Activated CD4-positive, alpha-beta memory T cell treated with anti-CD3 and anti-CD28 coated beads for 36 hours (primary cell): Measurements from ENCODE around the gene COP1. TPM values are rescaled to one million over a fixed set of nuclear protein-coding genes. Genes with fewer than 3 reads are reported as not detected.

Experiments
- CTCF ChIA-PET: fragments of 350-600 bp; sonication (Branson Sonifier 250); formaldehyde crosslinking; loops from one replicate; lab custom pipeline; 2021; ENCODE audit warnings: antibody characterized with exemption, inconsistent platforms; lab: Charles Lee
- POLR2A ChIA-PET: fragments of 350-600 bp; sonication (Branson Sonifier 250); formaldehyde crosslinking; loops from one replicate; lab custom pipeline; 2021; ENCODE audit warnings: antibody characterized with exemption; lab: Charles Lee
- DNase-seq: peaks from one replicate; pipeline ENCODE4 v3.0.0-alpha.2; 2020
- H3K27ac Mint-ChIP-seq: one replicate; pipeline ENCODE4 v1.8.0; 2021; ENCODE audit warnings: mixed read lengths
- H3K27me3 Mint-ChIP-seq: one replicate; pipeline ENCODE4 v1.8.0; 2021; ENCODE audit warnings: mixed read lengths
- H3K36me3 Mint-ChIP-seq: one replicate; pipeline ENCODE4 v1.8.0; 2021; ENCODE audit warnings: mixed read lengths
- H3K4me1 Mint-ChIP-seq: one replicate; pipeline ENCODE4 v1.8.0; 2021; ENCODE audit warnings: low read depth, mixed read lengths
- H3K4me3 Mint-ChIP-seq: one replicate; pipeline ENCODE4 v1.8.0; 2021; ENCODE audit warnings: mild to moderate bottlenecking, mixed read lengths
- H3K9me3 Mint-ChIP-seq: one replicate; pipeline ENCODE4 v1.8.0; 2021; ENCODE audit warnings: mixed read lengths
- intact Hi-C: fragments of 100-400 bp; cut with micrococcal nuclease; formaldehyde crosslinking; loops from one replicate; pipeline ENCODE4 v1.15.1; 2023
- total RNA-seq, 2 experiments: library from RNA; stranded (reverse); gene quantifications; one replicate each; pipeline ENCODE4 v1.2.3, GENCODE V29; 2021

Gene COP1
- total RNA-seq, 2 experiments from 2014 or later, result 34.2 to 34.7 TPM

- H3K36me3 Mint-ChIP-seq, result peaks cover 63% of the 10 kb centered on the region
- H3K9me3 Mint-ChIP-seq, result peaks cover 24% of the 10 kb centered on the region
- H3K27me3 Mint-ChIP-seq, result no peaks in the 10 kb centered on the region
- ChIA-PET POLR2A (no interaction called here), CTCF (interaction anchor here (0.6 kb wide), 1 partner anchor 214 kb away, joined by 3 read pairs; no protein-coding TSS in a partner anchor)
- H3K4me1 Mint-ChIP-seq, result no peaks in the 10 kb centered on the region
- no peak overlapping the region for H3K4me3 Mint-ChIP-seq
- no peak for DNase-seq
- intact Hi-C loops, result no loop called here
- no peak overlapping the region for H3K27ac Mint-ChIP-seq
Observed at GRCh38 chr1:175935566-175936115, 271.4 kb downstream of the COP1 start.

GRCh38 chr1:175935166-175935565 is 271.9 kb downstream of the COP1 start:
- ChIA-PET CTCF (interaction anchor here (0.6 kb wide), 1 partner anchor 213 kb away, joined by 3 read pairs; no protein-coding TSS in a partner anchor), POLR2A (no interaction called here)
- Mint-ChIP-seq H3K9me3 (peaks cover 27% of the 10 kb centered on the region), H3K27ac (no peak overlapping the region), H3K4me3 (no peak overlapping the region), H3K27me3 (no peaks in the 10 kb centered on the region), H3K36me3 (peaks cover 59% of the 10 kb centered on the region), H3K4me1 (no peaks in the 10 kb centered on the region)
- intact Hi-C loops, result no loop called here
- no peak for DNase-seq

GRCh38 chr1:175933801-175934200 is 273.3 kb downstream of the COP1 start:
- no peak for DNase-seq
- Mint-ChIP-seq H3K27me3 (no peaks in the 10 kb centered on the region), H3K27ac (no peak overlapping the region), H3K4me1 (no peaks in the 10 kb centered on the region), H3K4me3 (no peak overlapping the region), H3K9me3 (peaks cover 33% of the 10 kb centered on the region), H3K36me3 (peaks cover 53% of the 10 kb centered on the region)
- POLR2A ChIA-PET, result no interaction called here
- CTCF ChIA-PET, result no interaction called here
- intact Hi-C loops, result no loop called here

GRCh38 chr1:175927944-175928343 is 279.1 kb downstream of the COP1 start:
- DNase-seq, result no peak
- Mint-ChIP-seq H3K4me1 (no peaks in the 10 kb centered on the region), H3K9me3 (peaks cover 49% of the 10 kb centered on the region), H3K27ac (no peak overlapping the region), H3K27me3 (no peaks in the 10 kb centered on the region), H3K4me3 (no peak overlapping the region), H3K36me3 (peaks cover 50% of the 10 kb centered on the region)
- ChIA-PET CTCF (no interaction called here), POLR2A (no interaction called here)
- intact Hi-C loops, result no loop called here

- ChIA-PET POLR2A (no interaction called here), CTCF (no interaction called here)
- DNase-seq, result no peak
- Mint-ChIP-seq H3K27ac (no peak overlapping the region), H3K9me3 (peaks cover 22% of the 10 kb centered on the region), H3K36me3 (peaks cover 41% of the 10 kb centered on the region), H3K4me3 (no peak overlapping the region), H3K27me3 (no peaks in the 10 kb centered on the region), H3K4me1 (no peaks in the 10 kb centered on the region)
- intact Hi-C loops, result no loop called here
Observed at GRCh38 chr1:175922254-175922881, 284.7 kb downstream of the COP1 start.

GRCh38 chr1:175920381-175920780 is 286.7 kb downstream of the COP1 start:
- intact Hi-C loops, result no loop called here
- Mint-ChIP-seq H3K27ac (no peak overlapping the region), H3K4me1 (no peaks in the 10 kb centered on the region), H3K27me3 (no peaks in the 10 kb centered on the region), H3K36me3 (peaks cover 37% of the 10 kb centered on the region), H3K4me3 (no peak overlapping the region), H3K9me3 (peaks cover 19% of the 10 kb centered on the region)
- no peak for DNase-seq
- ChIA-PET POLR2A (interaction anchor here (0.5 kb wide), 1 partner anchor 330 kb away, joined by 3 read pairs; no protein-coding TSS in a partner anchor), CTCF (no interaction called here)

- Mint-ChIP-seq H3K36me3 (peaks cover 34% of the 10 kb centered on the region), H3K4me1 (no peaks in the 10 kb centered on the region), H3K4me3 (no peak overlapping the region), H3K9me3 (peaks cover 14% of the 10 kb centered on the region), H3K27me3 (no peaks in the 10 kb centered on the region), H3K27ac (no peak overlapping the region)
- POLR2A ChIA-PET, result no interaction called here
- intact Hi-C loops, result no loop called here
- CTCF ChIA-PET, result no interaction called here
- no peak for DNase-seq
Observed at GRCh38 chr1:175919001-175919400, 288.1 kb downstream of the COP1 start.

- DNase-seq, result no peak
- Mint-ChIP-seq H3K9me3 (peaks cover 20% of the 10 kb centered on the region), H3K4me3 (no peak overlapping the region), H3K27ac (no peak overlapping the region), H3K36me3 (peaks cover 37% of the 10 kb centered on the region), H3K27me3 (no peaks in the 10 kb centered on the region), H3K4me1 (no peaks in the 10 kb centered on the region)
- CTCF ChIA-PET, result no interaction called here
- POLR2A ChIA-PET, result no interaction called here
- intact Hi-C loops, result no loop called here
Observed at GRCh38 chr1:175918364-175918801, 288.7 kb downstream of the COP1 start.

GRCh38 chr1:175914115-175914514 is 293.0 kb downstream of the COP1 start:
- Mint-ChIP-seq H3K4me3 (no peak overlapping the region), H3K27me3 (no peaks in the 10 kb centered on the region), H3K9me3 (peaks cover 56% of the 10 kb centered on the region), H3K36me3 (peaks cover 52% of the 10 kb centered on the region), H3K27ac (no peak overlapping the region), H3K4me1 (no peaks in the 10 kb centered on the region)
- intact Hi-C loops, result no loop called here
- ChIA-PET CTCF (interaction anchor here (0.8 kb wide), 1 partner anchor 26 kb away, joined by 3 read pairs; no protein-coding TSS in a partner anchor), POLR2A (no interaction called here)
- DNase-seq, result no peak

- H3K27ac Mint-ChIP-seq, result no peak overlapping the region
- POLR2A ChIA-PET, result no interaction called here
- H3K4me1 Mint-ChIP-seq, result no peaks in the 10 kb centered on the region
- H3K27me3 Mint-ChIP-seq, result no peaks in the 10 kb centered on the region
- peaks cover 37% of the 10 kb centered on the region for H3K36me3 Mint-ChIP-seq
- peaks cover 55% of the 10 kb centered on the region for H3K9me3 Mint-ChIP-seq
- CTCF ChIA-PET, result interaction anchor here (0.9 kb wide), 1 partner anchor 25 kb away, joined by 6 read pairs; no protein-coding TSS in a partner anchor
- intact Hi-C loops, result no loop called here
- DNase-seq, result no peak
- no peak overlapping the region for H3K4me3 Mint-ChIP-seq
Observed at GRCh38 chr1:175911138-175911537, 295.9 kb downstream of the COP1 start.

GRCh38 chr1:175906370-175906769 is 300.7 kb downstream of the COP1 start:
- Mint-ChIP-seq H3K4me3 (no peak overlapping the region), H3K27ac (no peak overlapping the region), H3K4me1 (no peaks in the 10 kb centered on the region), H3K36me3 (peaks cover 16% of the 10 kb centered on the region), H3K27me3 (no peaks in the 10 kb centered on the region), H3K9me3 (peaks cover 23% of the 10 kb centered on the region)
- CTCF ChIA-PET, result no interaction called here
- POLR2A ChIA-PET, result no interaction called here
- no peak for DNase-seq
- intact Hi-C loops, result no loop called here

GRCh38 chr1:175904808-175905207 is 302.3 kb downstream of the COP1 start:
- DNase-seq, result no peak
- Mint-ChIP-seq H3K9me3 (peaks cover 11% of the 10 kb centered on the region), H3K4me1 (no peaks in the 10 kb centered on the region), H3K27ac (no peak overlapping the region), H3K27me3 (no peaks in the 10 kb centered on the region), H3K36me3 (peaks cover 6% of the 10 kb centered on the region), H3K4me3 (no peak overlapping the region)
- POLR2A ChIA-PET, result no interaction called here
- CTCF ChIA-PET, result no interaction called here
- intact Hi-C loops, result no loop called here

- no peak for DNase-seq
- Mint-ChIP-seq H3K4me3 (no peak overlapping the region), H3K9me3 (no peaks in the 10 kb centered on the region), H3K4me1 (no peaks in the 10 kb centered on the region), H3K27ac (no peak overlapping the region), H3K27me3 (no peaks in the 10 kb centered on the region), H3K36me3 (no peaks in the 10 kb centered on the region)
- intact Hi-C loops, result no loop called here
- ChIA-PET POLR2A (no interaction called here), CTCF (no interaction called here)
Observed at GRCh38 chr1:175902281-175902680, 304.8 kb downstream of the COP1 start.
